ENCODE data around the gene LMF2. TPM values are rescaled to one million over a fixed set of nuclear protein-coding genes. Genes with fewer than 3 reads are reported as not detected.

LMF2 gene
- total and polyA plus RNA-seq, 2 of the 8 experiments (the other 6 are each of a cell fraction or from before 2014, with no cell fraction given) = 34.3 to 62.9 TPM

GRCh38 chr22:50460938-50461337, 46.6 kb downstream of the LMF2 start (continued):
- TF ChIP-seq SUZ12 (IDR thresholded peaks at IDR 0.05; ENCODE audit: low read length) (no peak), MAX (IDR thresholded peaks at IDR 0.05) (no peak), SIX5 (IDR thresholded peaks at IDR 0.05; ENCODE audit: low read depth, low read length) (no peak), CHD7 (IDR thresholded peaks at IDR 0.05; ENCODE audit: insufficient replicate concordance, low read length) (no peak), GTF2F1 (IDR thresholded peaks at IDR 0.05; ENCODE audit: borderline replicate concordance, low read depth, low read length) (no peak)

Measured in H1 (cell line).